22Rv1 (cell line): Measurements from ENCODE around the gene DAO.

Experiments
- H3K27ac ChIP-seq: fragments of 450-650 bp; 2 replicates; pipeline ENCODE4 v1.5.1; 2017
- ZFX ChIP-seq: fragments of 450-650 bp; IDR thresholded peaks from 2 replicates; pipeline ENCODE4 v1.6.1; 2017; ENCODE audit warnings: antibody characterized with exemption, borderline replicate concordance
- TF ChIP-seq, protein P1 (sequence below): fragments of 450-650 bp; IDR thresholded peaks from 2 replicates; pipeline ENCODE4 v1.5.1; 2017; ENCODE audit warnings: mild to moderate bottlenecking

The DAO gene

DNA sequence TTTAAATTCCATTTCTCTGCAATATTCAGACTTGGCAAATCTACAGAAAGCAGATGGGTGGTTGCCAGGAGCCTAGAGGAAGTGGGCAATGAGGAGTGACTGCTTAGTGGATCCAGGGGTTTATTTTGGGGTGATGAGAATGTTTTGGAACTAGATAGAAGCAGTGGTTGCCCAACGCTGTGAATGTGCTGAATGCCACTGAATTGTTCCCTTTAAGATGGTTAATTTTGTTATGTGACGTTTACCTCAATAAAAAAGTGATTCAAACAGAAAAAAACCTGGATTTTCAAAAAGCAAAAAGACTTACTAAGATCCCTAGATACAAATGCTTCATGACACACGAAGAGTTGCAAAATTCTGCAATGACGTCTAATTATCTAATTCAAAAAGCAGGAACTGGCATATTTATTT lies 34.2 kb downstream of the DAO start:
- TF ChIP-seq ZFX: no peak
- TF ChIP-seq, protein P1, sequence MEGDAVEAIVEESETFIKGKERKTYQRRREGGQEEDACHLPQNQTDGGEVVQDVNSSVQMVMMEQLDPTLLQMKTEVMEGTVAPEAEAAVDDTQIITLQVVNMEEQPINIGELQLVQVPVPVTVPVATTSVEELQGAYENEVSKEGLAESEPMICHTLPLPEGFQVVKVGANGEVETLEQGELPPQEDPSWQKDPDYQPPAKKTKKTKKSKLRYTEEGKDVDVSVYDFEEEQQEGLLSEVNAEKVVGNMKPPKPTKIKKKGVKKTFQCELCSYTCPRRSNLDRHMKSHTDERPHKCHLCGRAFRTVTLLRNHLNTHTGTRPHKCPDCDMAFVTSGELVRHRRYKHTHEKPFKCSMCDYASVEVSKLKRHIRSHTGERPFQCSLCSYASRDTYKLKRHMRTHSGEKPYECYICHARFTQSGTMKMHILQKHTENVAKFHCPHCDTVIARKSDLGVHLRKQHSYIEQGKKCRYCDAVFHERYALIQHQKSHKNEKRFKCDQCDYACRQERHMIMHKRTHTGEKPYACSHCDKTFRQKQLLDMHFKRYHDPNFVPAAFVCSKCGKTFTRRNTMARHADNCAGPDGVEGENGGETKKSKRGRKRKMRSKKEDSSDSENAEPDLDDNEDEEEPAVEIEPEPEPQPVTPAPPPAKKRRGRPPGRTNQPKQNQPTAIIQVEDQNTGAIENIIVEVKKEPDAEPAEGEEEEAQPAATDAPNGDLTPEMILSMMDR: no peak
- no peak overlapping the region for H3K27ac ChIP-seq

- no peak for TF ChIP-seq ZFX
- TF ChIP-seq, protein P1: no peak
- H3K27ac ChIP-seq: no peak overlapping the region
These were observed 35.8 kb downstream of the DAO start for GRCh38 chr12:108915632-108916133.

DNA sequence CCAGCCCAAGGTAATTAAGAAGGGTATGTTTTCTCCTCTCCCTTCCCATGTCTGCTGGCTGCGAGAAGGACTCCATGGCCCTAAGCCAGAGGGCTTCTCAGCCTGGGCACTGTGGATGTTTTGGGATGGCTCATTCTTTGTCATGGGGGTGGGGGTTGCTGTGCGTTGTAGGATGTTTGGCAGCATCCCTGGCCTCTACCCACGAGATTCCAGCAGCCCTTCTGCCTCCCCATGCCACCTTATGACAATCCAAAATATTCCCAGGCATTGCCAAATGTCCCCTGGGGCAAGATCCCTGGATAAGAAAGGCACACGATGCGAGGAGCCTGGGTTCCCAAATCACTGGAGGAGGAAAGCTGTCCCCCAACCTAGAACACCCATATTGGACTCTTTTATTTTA lies 36.4 kb downstream of the DAO start:
- TF ChIP-seq ZFX: no peak
- TF ChIP-seq, protein P1: no peak
- H3K27ac ChIP-seq: no peak overlapping the region

GRCh38 chr12:108918206-108918605 lies 38.3 kb downstream of the DAO start:
- no peak overlapping the region for H3K27ac ChIP-seq
- no peak for TF ChIP-seq ZFX

DNA sequence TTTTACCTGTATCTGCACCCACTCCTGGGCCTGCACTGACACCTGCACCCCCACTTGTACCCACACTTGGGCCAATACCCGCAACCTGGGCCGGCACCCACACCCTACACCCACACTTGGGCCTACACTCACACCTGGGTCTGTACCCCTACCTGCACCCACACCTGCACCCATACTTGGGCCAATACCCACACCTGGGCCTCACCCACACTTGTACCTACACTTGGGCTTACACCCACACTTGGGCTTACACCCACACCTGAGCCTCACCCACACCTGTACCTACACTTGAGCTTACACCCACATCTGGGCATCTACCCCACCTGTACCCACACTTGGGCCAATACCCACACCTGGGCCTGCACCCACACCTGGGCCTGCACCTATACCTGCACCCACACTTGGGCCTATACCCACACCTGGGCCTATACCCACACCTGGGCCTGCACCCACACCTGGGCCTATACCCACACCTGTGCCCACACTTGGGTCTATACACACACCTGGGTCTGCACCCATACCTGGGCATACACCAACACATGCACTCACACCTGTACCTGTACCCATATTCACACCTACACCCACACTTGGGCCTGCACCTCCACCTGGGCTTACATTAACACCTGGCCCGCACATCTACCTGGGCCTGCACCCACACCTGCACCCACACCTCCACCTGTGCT lies 39.2 kb downstream of the DAO start:
- no peak overlapping the region for H3K27ac ChIP-seq
- TF ChIP-seq, protein P1: no peak
- TF ChIP-seq ZFX: no peak

- no peak overlapping the region for H3K27ac ChIP-seq
- TF ChIP-seq, protein P1: no peak
- no peak for TF ChIP-seq ZFX
These were observed 42.1 kb downstream of the DAO start for GRCh38 chr12:108921946-108922345.

DNA sequence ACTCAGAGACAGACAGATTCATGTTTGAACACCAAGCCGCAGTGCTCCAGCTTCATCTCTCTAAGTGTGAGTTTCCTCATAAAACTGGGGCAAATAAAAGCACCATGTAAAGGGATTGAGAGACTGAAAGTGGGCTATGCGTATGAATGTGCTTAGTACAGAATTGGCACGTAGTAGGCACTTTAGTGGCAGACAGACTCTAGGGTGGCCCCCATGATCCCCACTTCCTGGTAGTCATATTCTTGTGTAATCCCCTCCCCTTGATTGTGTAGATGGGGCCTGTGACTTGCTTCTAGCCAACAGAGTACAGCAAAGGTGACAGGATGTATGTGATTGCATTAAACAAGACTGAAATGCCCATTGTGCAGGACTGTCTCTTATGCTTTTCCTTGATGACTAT lies 43.0 kb downstream of the DAO start:
- TF ChIP-seq, protein P1: no peak
- no peak for TF ChIP-seq ZFX
- H3K27ac ChIP-seq: no peak overlapping the region

DNA sequence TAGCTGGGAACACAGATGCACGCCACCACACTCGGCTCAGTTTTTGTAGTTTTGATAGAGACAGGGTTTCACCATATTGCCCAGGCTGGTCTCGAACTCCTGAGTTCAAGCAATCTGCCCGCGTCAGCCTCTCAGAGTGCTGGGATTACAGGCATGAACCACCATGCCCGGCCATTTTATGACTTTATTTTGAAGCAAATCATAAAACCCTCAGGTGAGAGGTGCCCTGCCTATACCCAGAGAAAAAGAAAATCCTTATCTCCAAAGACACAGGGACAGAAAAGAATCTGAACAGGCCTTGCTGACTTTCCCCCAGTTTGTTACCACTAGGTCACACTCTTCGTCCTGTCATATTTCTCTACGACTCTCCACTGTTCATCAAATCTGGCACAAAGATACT lies 48.8 kb downstream of the DAO start:
- TF ChIP-seq, protein P1: no peak
- TF ChIP-seq ZFX: no peak
- no peak overlapping the region for H3K27ac ChIP-seq
